Left lung (tissue), 10 donors: ENCODE data around the gene HINT3. TPM values are rescaled to one million over a fixed set of nuclear protein-coding genes. Genes with fewer than 3 reads are reported as not detected.

Experiments used
- ATAC-seq: fragments of 200-7000 bp; cut with Tn5 transposase; one replicate; pipeline ENCODE4 v1.9.1; 2020; ENCODE audit warnings: moderate library complexity
- DNase-seq, 4 donors: peaks; one replicate each; pipeline ENCODE4 v3.0.0-alpha.2; 2013 to 2020
- H3K27ac ChIP-seq, 2 donors: fragments of 200-600 bp; sonication (generic) in 1 of 2; one replicate each; pipeline versions ENCODE4 v1.5.0 to v1.8.0; 2020 to 2021
- H3K27me3 ChIP-seq, 2 donors: fragments of 200-600 bp; sonication (generic) in 1 of 2; one replicate each; pipeline versions ENCODE4 v1.5.0 to v1.8.0; 2020 to 2021
- H3K36me3 ChIP-seq, 2 donors: fragments of 200-600 bp; sonication (generic) in 1 of 2; one replicate each; pipeline versions ENCODE4 v1.5.0 to v1.8.0; 2020 to 2021
- H3K4me1 ChIP-seq, 2 donors: fragments of 200-600 bp; one replicate each; pipeline ENCODE4 v1.8.0; 2021
- H3K4me3 ChIP-seq, 2 donors: fragments of 200-600 bp; sonication (generic) in 1 of 2; one replicate each; pipeline versions ENCODE4 v1.5.0 to v1.8.0; 2020 to 2021; ENCODE audit warnings: mild to moderate bottlenecking in 1 of 2
- H3K9me3 ChIP-seq, 2 donors: fragments of 200-600 bp; sonication (generic) in 1 of 2; one replicate each; pipeline versions ENCODE4 v1.5.0 to v1.8.0; 2020 to 2021
- CTCF ChIP-seq, 2 donors: fragments of 200-600 bp; sonication (generic) in 1 of 2; IDR thresholded peaks; one replicate each; pipeline versions ENCODE4 v1.5.0 to v1.8.0; 2021; ENCODE audit warnings: antibody characterized with exemption in 2 of 2
- intact Hi-C, 2 donors: fragments of 100-400 bp; cut with DNase I; formaldehyde crosslinking; loops; one replicate each; pipeline versions ENCODE4 v1.11.2 to v1.14.2; 2022
- polyA plus RNA-seq, 6 donors: library from polyadenylated mRNA; unstranded; fragments of 120-200 nt; gene quantifications; one replicate each; pipeline ENCODE4 v1.2.1, GENCODE V29; 2013; ENCODE audit not compliant: insufficient read length in 6 of 6
- total RNA-seq, 2 donors: library from RNA; stranded (reverse); fragmentation: NEBNext Ultra II Directional; extraction: Animal tissue kit (Norgen Biotek cat#: 25700); gene quantifications; one replicate each; pipeline ENCODE4 v1.2.1, GENCODE V29; 2021
- donor health status: DM: no; HTN: yes; CAD: no.
- donor health status: DM: no; HTN: no; CAD: no.

Gene HINT3
- total and polyA plus RNA-seq, 8 donors: 18.3 to 29.7 (median 23.9) TPM

DNA sequence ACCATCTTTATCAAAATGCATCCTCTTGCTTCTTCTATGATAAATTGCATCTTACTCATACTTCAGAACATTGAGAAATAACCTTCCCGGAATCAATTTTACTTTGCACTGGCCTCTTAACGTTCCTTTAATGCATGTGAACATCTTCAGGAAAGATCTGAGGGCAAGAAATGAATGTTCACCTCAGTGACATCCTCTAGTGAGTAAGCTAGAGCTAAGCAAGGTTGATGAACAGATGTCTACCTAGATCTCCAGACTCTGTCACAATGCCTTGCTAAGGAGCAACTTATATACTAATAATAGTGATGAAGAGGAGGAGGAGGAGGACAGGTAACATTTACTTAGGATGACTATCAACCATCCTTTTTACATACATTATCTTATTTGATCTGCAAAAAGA, 16.8 kb upstream of the HINT3 start:
- Histone ChIP-seq H3K4me3 (no peak overlapping the region), H3K27me3 (no peaks in the 10 kb centered on the region), H3K27ac (no peak overlapping the region), H3K9me3 (no peaks in the 10 kb centered on the region), H3K4me1 (peaks cover 5 to 23% of the 10 kb centered on the region in 2 donors), H3K36me3 (no peaks in the 10 kb centered on the region)
- intact Hi-C loops: no loop called here
- ATAC-seq: no peak
- no peak for DNase-seq
- TF ChIP-seq CTCF (IDR thresholded peaks at IDR 0.05): no peak

DNA sequence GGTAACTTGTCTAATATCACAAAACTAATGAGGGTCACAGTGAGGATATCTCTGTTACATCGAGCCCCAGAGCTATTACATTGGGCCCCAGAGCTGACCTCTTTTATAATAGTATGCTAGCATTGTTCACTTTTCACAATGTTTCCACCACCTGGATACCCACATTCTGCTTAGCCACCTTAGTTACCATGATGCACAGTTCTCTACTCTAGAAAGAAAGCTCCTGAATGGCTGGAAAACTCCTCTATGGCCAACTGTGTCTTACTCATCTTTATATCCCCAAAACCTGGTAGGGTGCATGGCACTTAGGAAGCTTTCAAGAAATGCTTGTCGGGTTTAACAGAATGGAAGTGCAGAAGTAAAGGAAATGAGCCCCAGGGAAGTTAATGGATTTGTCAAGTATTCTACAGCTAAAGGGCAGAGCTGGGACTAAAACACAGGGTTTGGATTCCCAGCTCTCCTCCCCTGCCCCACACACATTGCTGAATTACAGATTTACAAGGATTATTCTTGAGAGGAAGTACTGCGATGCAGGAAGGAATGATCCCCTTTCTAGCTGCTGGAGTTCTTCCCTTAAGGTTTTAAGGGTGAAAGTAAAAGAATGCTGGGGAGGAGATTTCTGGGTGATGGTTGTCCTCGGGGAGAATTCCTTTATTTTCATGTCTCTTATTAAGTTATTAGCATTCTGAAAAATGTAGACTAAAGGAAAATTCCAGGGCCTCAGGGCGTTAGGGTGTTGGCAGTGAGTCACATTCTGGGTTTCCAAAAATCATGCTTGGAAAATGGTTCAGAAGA, 16.1 kb upstream of the HINT3 start:
- Histone ChIP-seq H3K27me3 (no peaks in the 10 kb centered on the region), H3K9me3 (no peaks in the 10 kb centered on the region), H3K36me3 (no peaks in the 10 kb centered on the region), H3K4me1 (peaks cover 11 to 29% of the 10 kb centered on the region in 2 donors), H3K27ac (no peak overlapping the region), H3K4me3 (no peak overlapping the region)
- TF ChIP-seq CTCF (IDR thresholded peaks at IDR 0.05): no peak
- DNase-seq (no peak), ATAC-seq (no peak)
- intact Hi-C loops: no loop called here

DNA sequence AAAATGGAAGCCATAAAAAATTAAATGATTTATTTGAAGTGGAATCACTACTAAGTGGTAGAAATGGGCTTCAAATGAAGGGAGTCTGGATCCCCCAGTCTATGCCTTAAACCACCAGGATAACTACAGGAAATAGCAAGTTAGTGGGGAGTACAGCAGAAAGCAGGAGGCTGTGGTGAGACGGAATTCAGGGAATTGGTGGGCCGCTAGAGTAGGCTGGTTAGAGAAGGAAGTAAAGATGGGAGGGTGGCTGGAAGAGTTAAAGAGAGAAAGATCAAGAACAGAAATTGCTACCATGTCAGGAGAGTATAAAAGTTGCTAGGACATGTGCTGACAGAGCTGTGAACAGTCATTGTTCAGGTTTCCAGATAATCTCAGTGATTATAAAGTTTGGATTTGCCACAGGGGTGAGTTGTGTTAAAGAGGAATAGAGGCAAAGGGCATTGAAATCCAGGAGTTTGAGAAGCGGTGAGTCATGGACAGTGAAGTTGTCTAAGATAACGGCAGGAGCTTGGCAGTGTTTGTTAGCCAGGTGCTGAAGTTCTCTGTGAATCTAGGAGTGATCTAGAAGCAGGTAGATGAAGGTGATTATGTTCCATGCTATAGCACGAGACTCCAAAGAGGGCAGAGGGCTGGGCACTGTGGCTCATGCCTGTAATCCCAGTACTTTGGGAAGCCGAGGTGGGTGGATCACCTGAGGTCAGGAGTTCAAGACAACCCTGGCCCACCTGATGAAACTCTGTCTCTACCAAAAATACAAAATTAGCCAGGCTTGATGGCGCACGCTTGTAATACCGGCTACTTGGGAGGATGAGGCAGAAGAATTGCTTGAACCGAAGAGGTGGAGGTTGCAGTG, 13.7 kb upstream of the HINT3 start:
- H3K4me1 ChIP-seq: peaks cover 15 to 48% of the 10 kb centered on the region in 2 donors

GRCh38 chr6:125943528-125944433, 12.8 kb upstream of the HINT3 start:
- H3K9me3 ChIP-seq: no peaks in the 10 kb centered on the region
- TF ChIP-seq CTCF (IDR thresholded peaks at IDR 0.05): no peak
- peak overlapping the region; percentile 68 to 75 for H3K27ac ChIP-seq
- peaks cover 15 to 57% of the 10 kb centered on the region in 2 donors for H3K4me1 ChIP-seq
- intact Hi-C loops: no loop called here
- no peak for DNase-seq
- ATAC-seq: no peak
- H3K4me3 ChIP-seq: no peak overlapping the region
- no peaks in the 10 kb centered on the region for H3K27me3 ChIP-seq
- no peaks in the 10 kb centered on the region for H3K36me3 ChIP-seq

More for the DNA sequence above, 13.7 kb upstream of the HINT3 start:
- Histone ChIP-seq H3K36me3 (no peaks in the 10 kb centered on the region), H3K27ac (peak overlapping the region; percentile 68 to 75), H3K4me3 (no peak overlapping the region), H3K27me3 (no peaks in the 10 kb centered on the region), H3K9me3 (no peaks in the 10 kb centered on the region)
- no peak for TF ChIP-seq CTCF (IDR thresholded peaks at IDR 0.05)
- DNase-seq: no peak
- intact Hi-C loops: no loop called here
- ATAC-seq: peak; percentile 8
